NCI-H748 (cell line): ENCODE results near the gene ATP6V1F.

Experiments
- DNase-seq: peaks from one replicate; lab custom pipeline; 2025; ENCODE audit not compliant: unreplicated experiment; lab: John Stamatoyannopoulos, UW

Gene ATP6V1F

GRCh38 chr7:128835790-128836641 is 26.6 kb upstream of the ATP6V1F start:
- no peak for DNase-seq

- DNase-seq, result no peak
These were observed 25.8 kb upstream of the ATP6V1F start for GRCh38 chr7:128836729-128837348.

- DNase-seq, result no peak
These were observed 25.1 kb upstream of the ATP6V1F start for GRCh38 chr7:128837521-128837921.

- no peak for DNase-seq
These were observed 24.4 kb upstream of the ATP6V1F start for GRCh38 chr7:128838109-128838779.

- DNase-seq, result no peak
These were observed 23.5 kb upstream of the ATP6V1F start for GRCh38 chr7:128838981-128839731.

- DNase-seq, result no peak
These were observed 22.9 kb upstream of the ATP6V1F start for GRCh38 chr7:128839751-128840177.

- no peak for DNase-seq
These were observed 22.1 kb upstream of the ATP6V1F start for GRCh38 chr7:128840326-128841170.

GRCh38 chr7:128841171-128841690 is 21.4 kb upstream of the ATP6V1F start:
- no peak for DNase-seq

- peak; percentile 33 for DNase-seq
These were observed 20.6 kb upstream of the ATP6V1F start for GRCh38 chr7:128841921-128842673.

- DNase-seq, result no peak
These were observed 19.7 kb upstream of the ATP6V1F start for GRCh38 chr7:128842674-128843641.

- no peak for DNase-seq
These were observed 18.6 kb upstream of the ATP6V1F start for GRCh38 chr7:128843938-128844621.

GRCh38 chr7:128844777-128845311 is 17.8 kb upstream of the ATP6V1F start:
- no peak for DNase-seq

- DNase-seq, result no peak
These were observed 17.2 kb upstream of the ATP6V1F start for GRCh38 chr7:128845475-128845874.

- DNase-seq, result no peak
These were observed 16.7 kb upstream of the ATP6V1F start for GRCh38 chr7:128845987-128846386.

GRCh38 chr7:128846781-128847444 is 15.7 kb upstream of the ATP6V1F start:
- no peak for DNase-seq

GRCh38 chr7:128847721-128848211 is 14.9 kb upstream of the ATP6V1F start:
- no peak for DNase-seq
